Lower lobe of right lung (tissue), 2 donors: ENCODE results near the gene WBP1. TPM values are rescaled to one million over a fixed set of nuclear protein-coding genes. Genes with fewer than 3 reads are reported as not detected.
"Not testable (repeated sequence)": the region's sequence is repeated elsewhere in the genome, so short reads cannot be mapped to it uniquely, and the experiment has no call there.

ENCODE experiments used
- ATAC-seq, 2 donors: fragments of 200-7000 bp; cut with Tn5 transposase; one replicate each; pipeline ENCODE4 v1.9.1; 2020 to 2022; ENCODE audit warnings: mild to moderate bottlenecking in 2 of 2, moderate library complexity in 2 of 2
- DNase-seq: peaks from one replicate; pipeline ENCODE4 v3.0.0-alpha.2; 2020
- H3K27ac ChIP-seq: fragments of 200-600 bp; one replicate; pipeline ENCODE4 v1.8.0; 2022
- H3K27me3 ChIP-seq: fragments of 200-600 bp; one replicate; pipeline ENCODE4 v1.8.0; 2022; ENCODE audit warnings: low read depth
- H3K36me3 ChIP-seq: fragments of 200-600 bp; one replicate; pipeline ENCODE4 v1.8.0; 2022; ENCODE audit warnings: mild to moderate bottlenecking
- H3K4me1 ChIP-seq: fragments of 200-600 bp; one replicate; pipeline ENCODE4 v1.8.0; 2022
- H3K4me3 ChIP-seq: fragments of 200-600 bp; one replicate; pipeline ENCODE4 v1.8.0; 2022; ENCODE audit warnings: mild to moderate bottlenecking
- H3K9me3 ChIP-seq: fragments of 200-600 bp; one replicate; pipeline ENCODE4 v1.8.0; 2022
- CTCF ChIP-seq: fragments of 200-600 bp; IDR thresholded peaks from one replicate; pipeline ENCODE4 v1.8.0; 2022; ENCODE audit warnings: antibody characterized with exemption, mild to moderate bottlenecking
- intact Hi-C: fragments of 100-400 bp; cut with DNase I; formaldehyde crosslinking; loops from one replicate; pipeline ENCODE4 v1.11.0; 2022
- total RNA-seq: library from RNA; stranded (reverse); fragmentation: NEBNext Ultra II Directional; extraction: Animal tissue kit (Norgen Biotek cat#: 25700); gene quantifications from one replicate; pipeline ENCODE4 v1.2.1, GENCODE V29; 2021
- donor health status: DM: no; HTN: yes; CAD: no; lungs with severe emphysema.

Gene WBP1
- total RNA-seq, 1 donor from 2014 or later, result 60.1 TPM

- Histone ChIP-seq H3K27me3 (no peaks in the 10 kb centered on the region), H3K27ac (no peak overlapping the region), H3K9me3 (no peaks in the 10 kb centered on the region), H3K36me3 (peaks cover 24% of the 10 kb centered on the region), H3K4me1 (peaks cover 45% of the 10 kb centered on the region), H3K4me3 (no peak overlapping the region)
- TF ChIP-seq CTCF, result no peak
- DNase-seq (no peak), ATAC-seq (no peak)
- intact Hi-C loops, result no loop called here
These were observed 3.2 kb downstream of the WBP1 start for GRCh38 chr2:74461187-74462053.

- peaks cover 24% of the 10 kb centered on the region for H3K36me3 ChIP-seq
- H3K4me3 ChIP-seq, result no peak overlapping the region
- H3K27ac ChIP-seq, result no peak overlapping the region
- H3K9me3 ChIP-seq, result no peaks in the 10 kb centered on the region
- DNase-seq (no peak), ATAC-seq (no peak)
- intact Hi-C loops, result no loop called here
- TF ChIP-seq CTCF, result no peak
- peaks cover 37% of the 10 kb centered on the region for H3K4me1 ChIP-seq
- H3K27me3 ChIP-seq, result no peaks in the 10 kb centered on the region
These were observed 4.0 kb downstream of the WBP1 start for GRCh38 chr2:74462054-74462785.

GRCh38 chr2:74462786-74463105 lies 4.5 kb downstream of the WBP1 start:
- DNase-seq, result no peak
- no peak for ATAC-seq

GRCh38 chr2:74464406-74464805 lies 6.2 kb downstream of the WBP1 start:
- no peak for TF ChIP-seq CTCF
- H3K4me1 ChIP-seq, result peaks cover 25% of the 10 kb centered on the region
- H3K27me3 ChIP-seq, result no peaks in the 10 kb centered on the region
- intact Hi-C loops, result no loop called here
- H3K27ac ChIP-seq, result peak overlapping the region; percentile 92
- ATAC-seq (peak; percentile 7 to 9), DNase-seq (no peak)
- H3K36me3 ChIP-seq, result peaks cover 24% of the 10 kb centered on the region
- peak overlapping the region; percentile 97 for H3K4me3 ChIP-seq
- H3K9me3 ChIP-seq, result no peaks in the 10 kb centered on the region

More at GRCh38 chr2:74462786-74463105, 4.5 kb downstream of the WBP1 start:
- Histone ChIP-seq H3K9me3 (no peaks in the 10 kb centered on the region), H3K27me3 (no peaks in the 10 kb centered on the region), H3K4me1 (peaks cover 33% of the 10 kb centered on the region), H3K4me3 (no peak overlapping the region), H3K27ac (no peak overlapping the region), H3K36me3 (peaks cover 24% of the 10 kb centered on the region)
- TF ChIP-seq CTCF, result no peak
- intact Hi-C loops, result no loop called here

GRCh38 chr2:74470742-74471141 lies 12.5 kb downstream of the WBP1 start:
- Histone ChIP-seq H3K4me1 (peaks cover 25% of the 10 kb centered on the region), H3K36me3 (peaks cover 18% of the 10 kb centered on the region)
- H3K4me3 ChIP-seq, H3K9me3 ChIP-seq, H3K27ac ChIP-seq, ATAC-seq, H3K27me3 ChIP-seq, intact Hi-C loops, DNase-seq: not testable (repeated sequence)
